CD4-positive, alpha-beta T cell treated with Interleukin-12 subunit alpha and Interleukin-12 subunit beta, for 1 hour (primary cell): ENCODE data around the gene FBXO8.
"Not testable (repeated sequence)": the region's sequence is repeated elsewhere in the genome, so short reads cannot be mapped to it uniquely, and the experiment has no call there.

Experiments used
- DNase-seq: peaks from one replicate; pipeline ENCODE4 v3.0.0-alpha.2; 2020

The FBXO8 gene, protein sequence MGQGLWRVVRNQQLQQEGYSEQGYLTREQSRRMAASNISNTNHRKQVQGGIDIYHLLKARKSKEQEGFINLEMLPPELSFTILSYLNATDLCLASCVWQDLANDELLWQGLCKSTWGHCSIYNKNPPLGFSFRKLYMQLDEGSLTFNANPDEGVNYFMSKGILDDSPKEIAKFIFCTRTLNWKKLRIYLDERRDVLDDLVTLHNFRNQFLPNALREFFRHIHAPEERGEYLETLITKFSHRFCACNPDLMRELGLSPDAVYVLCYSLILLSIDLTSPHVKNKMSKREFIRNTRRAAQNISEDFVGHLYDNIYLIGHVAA

DNA sequence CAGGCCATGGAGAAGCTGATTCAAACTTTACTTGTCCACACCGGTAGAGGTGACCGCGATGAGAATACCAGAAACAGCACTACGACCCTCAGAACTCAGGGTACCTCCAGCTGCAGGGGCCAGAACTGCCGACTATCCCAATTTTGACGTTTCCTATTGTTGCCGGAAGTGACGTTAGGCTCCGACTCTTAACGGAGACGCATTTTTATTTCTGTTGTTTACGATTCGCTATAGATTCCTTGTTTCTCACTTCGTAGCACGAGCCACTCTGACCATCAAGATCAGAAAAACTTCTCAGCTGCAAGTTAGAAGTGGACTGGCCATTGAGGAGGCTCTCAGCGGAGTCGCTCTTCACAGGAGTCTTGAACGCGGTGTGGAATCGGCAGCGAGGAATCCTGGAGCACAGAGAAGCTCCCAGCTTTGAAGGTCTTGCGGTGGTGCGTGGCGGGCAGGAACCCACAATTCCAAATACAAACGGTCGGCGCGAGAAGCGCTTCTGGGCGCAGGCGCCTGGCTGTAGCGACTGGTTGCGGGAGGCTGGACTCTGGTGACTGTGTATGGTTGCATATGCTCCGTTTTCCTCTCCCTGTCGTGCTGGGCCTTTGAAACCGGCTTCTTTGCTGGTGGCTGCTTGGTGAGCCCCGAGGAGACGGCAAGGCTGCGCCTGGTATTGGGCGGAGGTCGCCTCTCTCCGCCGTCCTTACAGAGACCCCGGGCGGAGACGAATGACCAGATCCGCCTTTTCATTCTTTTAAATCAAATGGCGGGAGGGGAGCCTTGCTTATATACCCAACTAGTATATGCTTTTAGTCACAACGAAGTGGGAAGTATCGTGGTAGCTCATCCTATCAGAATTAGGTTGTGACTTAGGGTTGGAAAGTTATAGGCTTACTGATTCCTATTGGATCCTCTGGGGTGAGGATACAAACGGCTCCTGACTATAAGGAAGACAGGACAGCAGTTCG lies at the start of gene FBXO8, which contains the start of gene CEP44:
TSS of gene FBXO8 (minus strand) at position 161 of the 965 bp plus-strand sequence. CDS start 20,575 bp downstream, outside the sequence.
TSS of gene CEP44 (plus strand) at position 405 of the 965 bp plus-strand sequence. CDS start 15,211 bp downstream, outside the sequence.
- DNase-seq: peak; percentile 76

DNA sequence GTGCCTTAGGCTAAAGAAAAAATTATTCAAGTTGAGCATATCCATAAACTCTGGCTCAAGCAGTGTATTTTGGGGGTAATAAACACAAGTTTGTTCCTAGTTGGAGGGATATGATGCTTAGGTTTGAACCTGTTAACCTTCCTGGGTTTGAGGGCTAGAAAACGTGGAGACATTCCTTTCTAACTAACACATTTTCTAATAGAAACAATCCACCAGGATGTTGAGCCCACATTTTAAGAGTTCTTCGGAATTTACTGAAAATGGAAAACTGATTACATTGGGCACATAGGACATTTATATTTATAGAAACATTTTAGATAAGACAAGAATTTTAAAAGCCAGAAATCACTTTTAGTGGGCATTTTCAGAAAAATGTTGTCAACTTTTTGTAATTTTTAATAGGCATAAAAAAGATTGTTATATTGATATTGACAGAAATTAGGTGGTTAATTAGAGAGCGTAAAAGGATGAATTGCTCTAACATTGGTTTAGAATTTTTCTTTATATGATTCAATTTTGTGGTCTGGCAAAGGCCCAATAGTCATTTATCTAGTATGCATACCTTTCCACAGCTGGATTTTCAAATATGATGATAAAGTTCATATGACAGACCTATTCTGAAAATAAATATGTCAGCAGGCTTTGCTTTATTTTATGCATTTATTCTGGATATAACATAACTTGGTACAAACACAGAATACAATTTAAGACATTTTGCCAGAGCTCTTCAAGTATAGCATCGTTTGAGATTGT lies 49.5 kb upstream of the FBXO8 start:
- DNase-seq: no peak

- DNase-seq: no peak
Measured at GRCh38 chr4:174324725-174325124, 41.3 kb upstream of the FBXO8 start.

DNA sequence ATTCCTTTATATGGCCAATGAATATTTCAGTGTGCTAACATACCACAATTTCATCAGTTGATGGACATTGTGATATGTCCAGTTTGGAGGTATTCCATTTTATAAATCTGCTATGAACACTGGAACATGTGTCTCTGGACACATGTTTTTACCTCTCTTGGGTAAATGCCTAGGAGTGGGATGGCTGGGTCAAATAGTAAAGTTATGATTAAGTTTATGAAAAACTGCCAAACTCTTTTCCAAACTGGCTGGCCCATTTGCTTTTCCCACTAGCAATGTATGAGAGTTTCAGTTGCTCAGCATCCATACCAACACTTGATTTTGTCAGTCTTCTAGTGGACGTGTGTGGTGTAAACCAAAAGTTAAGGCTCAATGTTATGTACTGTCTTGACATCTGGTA lies 40.8 kb upstream of the FBXO8 start:
- DNase-seq: no peak

DNA sequence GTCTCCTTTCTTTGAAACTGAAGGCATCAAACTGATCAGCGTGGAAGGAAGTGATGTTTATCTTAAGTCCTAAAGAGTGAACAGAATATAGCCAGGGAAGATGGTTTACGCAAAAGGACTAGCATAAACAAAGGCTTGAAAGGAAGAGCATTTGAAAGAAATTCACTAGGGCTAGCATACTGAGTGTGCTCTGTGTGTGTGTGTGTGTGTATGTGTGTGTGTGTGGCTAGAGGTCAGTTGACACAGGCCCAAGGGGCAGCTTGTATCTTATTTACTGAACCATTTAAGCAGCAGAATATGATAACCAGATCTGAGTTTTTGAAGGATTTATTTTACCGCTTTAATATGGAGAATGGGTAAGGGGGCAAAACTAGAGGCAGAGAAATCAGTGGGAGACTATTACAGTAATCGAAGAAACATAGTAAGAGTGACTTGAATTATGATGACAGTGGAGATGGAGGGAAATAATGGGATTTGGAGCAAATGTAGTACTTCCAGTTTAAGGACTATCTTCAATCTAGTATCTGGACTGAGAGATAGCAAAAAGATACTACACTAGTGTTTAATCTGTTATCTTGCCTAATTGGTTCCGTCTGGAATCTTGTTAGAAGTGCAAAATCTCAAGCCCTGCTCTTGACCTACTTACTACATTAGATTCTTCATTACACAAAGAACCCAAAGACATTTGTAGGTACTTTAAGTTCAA lies 37.2 kb upstream of the FBXO8 start:
- DNase-seq: no peak

DNA sequence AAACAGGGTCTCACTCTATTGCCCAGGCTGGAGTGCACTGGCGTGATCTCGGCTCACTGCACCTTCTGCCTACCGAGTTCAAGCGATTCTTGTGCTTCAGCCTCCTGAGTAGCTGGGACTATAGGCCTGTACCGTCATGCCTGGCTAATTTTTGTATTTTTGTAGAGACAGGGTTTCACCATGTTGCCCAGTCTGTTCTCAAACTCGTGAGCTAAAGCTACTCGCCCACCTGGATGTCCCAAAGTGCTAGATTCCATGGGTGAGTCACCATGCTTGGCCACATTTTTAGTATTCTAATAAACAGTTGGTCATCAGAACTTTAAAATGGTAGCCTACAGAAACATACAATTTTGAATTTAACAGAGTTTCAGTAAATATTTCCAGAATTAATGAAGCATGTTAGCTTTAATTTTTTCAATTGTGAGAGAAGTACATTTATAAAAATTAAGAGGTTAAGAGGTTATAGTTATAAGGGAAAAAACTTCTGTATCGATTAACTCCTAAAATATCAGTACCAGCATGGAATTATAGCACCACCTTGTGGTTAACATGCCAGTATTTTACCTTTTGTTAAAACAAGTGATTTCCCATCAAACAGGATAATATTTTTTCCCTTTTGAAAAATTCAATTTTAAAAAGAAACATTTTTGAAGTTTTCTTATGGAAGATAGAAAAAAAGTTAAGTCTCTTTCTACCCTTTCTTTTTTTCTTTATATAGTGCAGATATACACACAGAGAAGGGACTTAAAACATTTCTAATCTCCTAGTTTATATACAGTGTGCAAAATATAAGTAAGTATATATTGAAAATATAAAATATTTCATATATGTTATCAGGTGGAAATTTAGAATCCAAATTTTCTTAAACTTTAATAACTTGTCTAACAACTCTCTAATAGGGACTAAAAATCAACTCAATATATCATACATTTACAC lies 35.6 kb upstream of the FBXO8 start:
- DNase-seq: peak; percentile 50

- DNase-seq: no peak
Measured at GRCh38 chr4:174317531-174317930, 34.1 kb upstream of the FBXO8 start.

DNA sequence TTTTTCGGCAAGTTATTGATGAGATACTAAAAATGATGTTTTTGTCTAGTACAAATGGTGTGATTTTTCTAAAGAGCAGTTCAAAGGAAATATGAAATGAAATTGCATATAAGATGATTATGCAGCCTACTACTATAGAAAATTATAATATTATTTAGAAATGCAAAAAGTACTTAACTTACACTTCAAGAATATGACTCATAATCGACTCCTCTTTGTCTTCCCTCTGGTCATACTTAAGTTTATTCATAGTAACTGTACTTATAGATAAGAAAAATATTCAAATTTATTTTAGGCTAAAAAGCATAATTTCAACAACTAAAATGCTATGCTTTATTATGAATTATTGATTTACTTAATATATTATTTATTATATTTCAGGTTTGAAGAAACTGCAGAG lies 33.5 kb upstream of the FBXO8 start:
- no peak for DNase-seq

- no peak for DNase-seq
Measured at GRCh38 chr4:174316546-174316945, 33.1 kb upstream of the FBXO8 start.

GRCh38 chr4:174314770-174315169 lies 31.3 kb upstream of the FBXO8 start:
- DNase-seq: no peak

DNA sequence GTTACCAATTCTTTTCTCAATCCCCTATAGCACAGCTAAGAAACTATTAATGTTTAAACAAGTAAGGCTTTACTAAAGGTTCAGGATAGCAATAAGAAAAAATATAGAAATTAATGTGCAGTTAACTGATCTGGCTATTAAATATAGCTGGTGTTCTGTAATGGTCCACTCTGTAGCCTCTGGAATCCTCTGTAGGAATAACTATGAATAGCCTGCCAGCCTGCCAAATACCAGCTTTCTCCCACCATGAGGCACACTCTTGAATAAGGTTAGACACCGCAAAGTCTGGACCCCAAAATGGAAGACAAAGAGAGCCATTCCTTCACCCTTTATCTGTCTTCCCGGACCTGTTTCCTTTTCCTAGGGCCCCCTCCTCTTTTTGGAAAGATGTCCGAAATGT lies 30.8 kb upstream of the FBXO8 start:
- no peak for DNase-seq

DNA sequence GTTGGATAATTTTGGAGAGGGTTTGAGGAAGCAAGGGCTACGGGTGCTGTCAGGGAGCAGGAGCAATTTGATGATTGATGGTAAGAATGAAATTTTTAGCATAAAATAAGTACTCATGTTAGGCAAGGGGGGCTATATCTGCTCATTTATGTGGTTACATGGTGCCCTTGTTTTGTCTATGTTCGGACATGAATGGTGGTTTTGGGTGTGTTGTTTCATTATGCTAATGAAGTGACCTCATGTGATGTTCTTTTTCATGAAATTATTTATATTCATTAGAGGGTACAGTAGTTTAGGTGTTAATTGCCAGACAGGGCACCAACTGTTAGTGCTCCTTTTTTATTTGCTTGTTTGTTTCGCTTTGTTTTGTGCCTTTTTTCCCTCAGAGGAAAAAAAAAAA lies 29.5 kb upstream of the FBXO8 start:
- no peak for DNase-seq

- DNase-seq: no peak
Measured at GRCh38 chr4:174307694-174308093, 24.2 kb upstream of the FBXO8 start.

GRCh38 chr4:174305961-174306360 lies 22.5 kb upstream of the FBXO8 start:
- no peak for DNase-seq

GRCh38 chr4:174304664-174305063 lies 21.2 kb upstream of the FBXO8 start:
- no peak for DNase-seq

DNA sequence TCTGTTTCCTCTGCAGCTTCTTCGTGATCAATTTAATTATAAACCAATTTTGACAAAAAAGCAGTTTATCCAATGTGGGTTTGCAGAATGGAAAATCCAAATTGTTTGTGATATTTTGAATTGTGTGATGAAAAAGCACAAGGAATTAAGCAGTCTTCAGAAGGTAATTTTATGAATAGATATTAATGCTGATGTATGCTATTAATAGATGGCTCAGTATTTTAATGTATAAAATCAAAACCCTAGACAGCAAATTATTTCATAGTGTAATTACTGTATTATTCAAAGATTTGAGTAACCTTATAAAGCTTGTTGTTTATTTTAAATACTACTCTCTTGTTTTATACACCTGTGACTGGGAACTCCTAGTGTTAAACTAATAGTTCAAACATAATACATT lies 20.2 kb upstream of the FBXO8 start:
- no peak for DNase-seq

- not testable (repeated sequence) for DNase-seq
Measured at GRCh38 chr4:174295142-174295541, 11.7 kb upstream of the FBXO8 start.

GRCh38 chr4:174294641-174295040 lies 11.2 kb upstream of the FBXO8 start:
- DNase-seq: not testable (repeated sequence)

- no peak for DNase-seq
Measured at GRCh38 chr4:174292473-174292872, 9.0 kb upstream of the FBXO8 start.

DNA sequence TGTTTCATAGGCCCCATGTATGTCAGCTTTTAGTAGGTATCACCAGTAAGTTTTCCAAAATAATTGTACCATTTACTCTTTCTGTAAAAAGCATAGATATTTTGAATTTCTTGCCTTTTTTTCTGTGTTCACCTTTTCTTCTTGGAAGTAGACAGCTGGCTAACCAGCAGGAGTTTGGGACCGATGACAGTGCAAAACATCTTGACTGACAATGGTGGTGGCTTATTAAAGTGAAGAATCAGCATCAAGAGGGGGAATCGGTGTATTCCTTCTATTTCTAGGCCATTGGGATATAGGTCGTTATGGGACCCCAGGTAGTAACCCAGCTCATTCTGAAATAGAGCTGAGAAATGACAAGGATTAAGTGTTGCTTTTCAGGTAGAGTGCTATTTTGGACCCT lies 3.4 kb upstream of the FBXO8 start:
- no peak for DNase-seq

DNA sequence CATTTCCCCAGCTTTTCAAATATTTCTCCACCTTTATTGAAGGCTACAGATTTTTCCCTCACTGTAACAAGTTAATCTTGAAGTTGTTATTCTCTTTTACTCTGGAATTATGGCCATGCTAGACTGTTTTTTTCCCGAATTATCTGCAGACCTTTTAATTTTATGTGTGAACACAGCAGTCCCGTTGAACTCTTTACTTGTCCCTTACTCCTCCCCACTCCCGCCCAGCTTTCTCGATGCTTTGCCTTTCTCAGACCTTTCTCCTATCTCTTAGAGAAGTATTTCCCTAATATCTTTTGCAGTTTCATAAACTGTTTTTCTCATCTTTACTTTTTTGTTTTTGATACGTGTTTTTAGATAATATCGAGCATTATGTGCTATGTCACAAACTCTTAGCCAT lies 1.0 kb upstream of the FBXO8 start:
- DNase-seq: no peak
